NCI-H1105 (cell line): ENCODE results near the gene NTSR1.

ENCODE experiments used
- DNase-seq: peaks from one replicate; lab custom pipeline; 2025; lab: John Stamatoyannopoulos, UW

NTSR1 gene

DNA sequence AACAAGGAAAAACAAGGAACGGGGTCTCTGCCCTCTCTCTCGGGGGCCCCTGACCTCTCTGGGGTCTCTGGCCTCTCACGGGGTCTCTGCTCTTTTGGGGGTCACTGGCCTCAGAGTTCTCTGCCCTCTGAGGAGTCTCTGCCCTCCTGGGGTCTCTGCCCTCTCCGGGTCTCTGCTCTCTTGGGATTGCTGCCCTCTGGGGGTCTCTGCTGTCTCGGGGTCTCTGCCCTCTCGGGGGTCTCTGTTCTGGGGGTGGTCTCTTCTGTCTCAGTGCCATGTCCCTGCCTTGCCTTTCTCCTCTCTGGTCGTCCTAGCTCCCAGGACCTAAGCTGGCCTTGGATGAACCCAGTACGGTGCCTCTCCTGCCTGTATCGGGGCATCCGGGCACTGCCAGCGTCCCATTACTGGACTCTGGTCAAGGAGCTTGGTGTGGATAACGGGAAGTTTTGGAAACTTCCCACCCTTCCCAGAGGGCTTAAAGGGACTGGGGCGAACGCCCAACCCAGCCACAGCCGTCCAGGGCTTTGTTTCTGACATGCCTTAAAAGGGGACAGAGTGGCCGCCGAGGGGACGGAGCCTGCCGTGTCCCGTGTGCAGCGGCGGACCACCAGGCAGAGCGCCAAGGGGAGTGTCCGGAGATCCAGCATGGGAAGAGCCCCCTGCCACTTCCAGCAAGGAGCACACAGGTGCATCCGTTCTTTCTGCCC lies 62.9 kb downstream of the NTSR1 start:
- DNase-seq = no peak

DNA sequence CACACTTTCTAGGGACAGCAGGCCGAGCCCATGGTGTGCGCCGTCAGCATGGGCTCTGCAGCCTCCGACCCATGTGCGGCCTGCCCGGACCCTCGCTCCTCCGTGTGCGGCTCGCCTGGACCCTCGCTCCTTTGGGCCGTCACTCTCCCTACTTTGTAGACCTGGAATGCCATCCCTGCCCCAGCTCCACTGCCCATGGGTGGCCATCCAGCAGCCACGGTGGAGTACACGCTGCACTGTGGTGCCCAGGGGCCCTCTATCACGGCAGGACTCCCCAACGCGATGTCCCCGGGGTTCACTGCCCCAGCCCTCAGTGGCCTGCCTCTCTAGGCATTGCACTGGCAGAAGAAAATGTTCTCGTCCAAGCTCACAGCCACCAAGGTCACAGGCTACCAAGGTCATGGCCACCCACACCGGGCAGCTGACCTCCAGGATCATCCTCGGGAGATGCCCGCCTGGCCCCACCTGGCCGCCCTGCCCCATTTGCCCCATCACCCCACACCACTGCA lies 63.5 kb downstream of the NTSR1 start:
- no peak for DNase-seq

DNA sequence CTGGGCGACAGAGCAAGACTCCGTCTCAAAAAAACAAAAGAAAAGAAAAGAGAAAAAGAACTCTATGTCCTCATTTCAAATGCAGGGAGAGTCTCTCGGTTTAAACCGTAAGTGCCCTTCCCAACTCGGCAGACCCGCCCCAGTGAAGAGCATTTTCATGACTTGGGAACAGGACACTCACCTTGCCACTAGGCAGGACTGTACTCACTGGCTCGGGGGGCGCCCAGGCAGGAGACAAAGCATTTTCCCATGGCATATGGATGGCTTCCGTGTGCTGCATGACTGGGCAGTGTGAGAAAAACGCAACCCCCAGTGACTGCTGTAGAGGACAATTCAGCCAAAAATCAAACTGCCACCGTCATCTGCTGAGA lies 64.0 kb downstream of the NTSR1 start:
- DNase-seq = no peak

DNA sequence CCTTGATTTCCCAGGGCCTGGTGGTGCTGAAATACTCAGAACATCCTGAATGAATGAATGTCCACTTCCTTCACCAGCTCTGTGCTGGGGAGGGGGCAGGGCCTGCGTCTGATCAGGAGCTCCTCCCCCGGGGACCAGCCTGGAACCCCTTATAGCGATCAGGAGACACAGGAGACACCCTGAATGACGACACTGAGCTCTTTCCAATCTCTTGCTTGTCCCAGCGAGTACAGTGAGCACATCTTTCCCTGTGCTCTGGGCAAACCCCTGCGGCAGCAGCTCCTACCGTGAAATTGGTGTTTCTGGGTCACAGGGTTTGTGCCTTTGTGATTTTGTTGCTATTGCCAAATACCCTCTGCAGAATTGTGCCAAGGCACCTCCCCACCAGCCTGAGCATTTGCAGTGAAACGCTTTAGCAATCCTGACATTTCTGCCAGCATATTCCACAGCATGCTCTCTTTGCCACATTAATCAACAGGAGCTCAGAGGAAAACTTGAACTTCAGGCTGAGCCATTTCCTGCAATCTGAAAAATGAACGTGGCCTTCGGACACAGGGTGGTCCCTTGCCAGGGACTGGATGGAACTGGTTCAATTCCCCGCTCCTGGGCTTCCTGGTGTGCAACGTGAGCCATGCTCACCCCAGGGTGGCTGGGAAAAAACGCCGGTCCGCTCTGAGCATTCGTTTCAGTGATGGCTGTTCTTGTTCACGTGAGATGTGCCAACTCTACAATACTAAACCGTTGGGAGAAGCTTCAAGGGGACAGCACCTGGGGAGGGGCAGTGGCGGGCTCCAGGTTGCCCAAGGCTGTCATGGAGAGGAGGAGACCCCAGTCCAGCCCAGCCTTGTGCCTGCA lies 64.6 kb downstream of the NTSR1 start:
- no peak for DNase-seq

DNA sequence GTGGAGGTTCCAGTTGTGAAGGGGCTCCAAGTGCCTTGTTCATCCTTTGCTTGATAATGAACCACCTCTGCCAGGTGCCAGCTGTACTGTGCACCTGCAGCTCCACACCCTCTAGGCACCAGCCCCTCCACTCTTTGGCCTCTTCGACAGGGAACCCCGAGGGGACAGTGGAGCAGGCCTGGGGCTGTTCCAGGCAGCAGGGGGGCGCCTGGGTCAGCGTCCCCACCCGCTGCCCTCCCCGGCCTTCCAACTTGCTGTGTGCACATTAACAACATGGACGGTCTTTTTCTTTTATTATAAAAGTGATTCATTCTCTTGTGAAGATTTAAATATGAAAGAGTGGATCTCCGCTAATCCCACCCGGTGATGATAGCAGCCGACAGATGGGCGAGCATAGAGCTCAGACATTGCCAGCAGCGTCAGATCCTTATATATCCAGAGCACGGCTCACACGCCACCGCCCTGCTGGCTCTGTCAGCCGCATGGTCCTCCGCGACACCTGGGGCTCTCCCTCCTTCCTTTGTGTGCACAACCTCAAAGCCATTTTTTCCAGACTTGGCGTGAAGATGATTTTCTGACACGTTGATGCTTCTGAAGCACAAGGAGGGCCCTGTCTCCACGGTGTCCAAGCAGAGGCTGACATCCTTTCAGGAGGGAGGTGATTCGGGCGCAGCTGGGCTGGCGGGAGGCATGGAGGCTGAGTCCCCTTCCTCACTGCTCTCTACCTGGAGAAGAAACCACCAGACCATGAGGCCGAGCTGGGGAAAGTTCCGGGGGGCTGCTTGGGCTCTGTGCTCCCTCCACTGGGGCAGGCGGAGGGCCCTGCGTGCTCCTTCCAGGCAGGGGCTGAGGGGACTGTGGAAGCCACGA lies 65.4 kb downstream of the NTSR1 start:
- no peak for DNase-seq

DNA sequence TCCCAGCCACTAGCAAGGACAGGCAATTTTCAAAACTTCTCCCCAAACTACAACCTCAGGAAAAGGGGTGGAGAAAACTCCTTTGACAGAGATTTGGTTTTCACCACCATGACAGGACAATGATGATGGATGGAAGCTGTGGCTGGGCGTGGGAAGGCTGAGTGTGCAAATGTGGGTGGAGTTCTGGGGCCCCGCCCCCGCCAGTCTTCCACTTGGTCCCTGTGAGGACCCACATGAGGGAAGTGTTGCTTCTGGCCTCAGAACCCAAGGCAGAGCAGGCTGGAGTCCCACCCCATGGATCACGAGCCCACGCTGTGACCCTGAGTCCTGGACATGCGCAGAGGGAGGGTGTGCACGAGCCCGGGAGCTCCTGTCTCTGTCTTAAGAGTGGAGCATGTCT lies 66.1 kb downstream of the NTSR1 start:
- no peak for DNase-seq

DNA sequence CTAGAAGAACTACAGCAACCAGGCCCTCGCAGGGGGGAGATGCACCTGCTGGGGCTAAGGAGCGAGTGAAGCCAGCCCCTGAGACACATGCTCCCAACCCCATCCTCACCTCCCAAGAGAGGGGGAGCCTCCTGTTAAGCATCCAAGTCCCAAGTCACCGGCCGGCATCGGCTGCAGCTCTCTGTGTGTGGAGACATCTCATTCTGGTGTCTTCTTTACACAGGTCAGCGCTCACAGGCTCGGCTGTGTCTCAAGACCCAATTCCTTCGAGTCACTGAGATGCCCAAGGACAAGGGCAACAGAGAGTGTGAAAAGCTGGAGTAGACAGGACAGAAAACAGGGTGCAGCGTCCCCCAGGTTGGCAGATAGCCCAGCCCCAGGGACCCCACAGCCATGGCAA lies 66.6 kb downstream of the NTSR1 start:
- no peak for DNase-seq

DNA sequence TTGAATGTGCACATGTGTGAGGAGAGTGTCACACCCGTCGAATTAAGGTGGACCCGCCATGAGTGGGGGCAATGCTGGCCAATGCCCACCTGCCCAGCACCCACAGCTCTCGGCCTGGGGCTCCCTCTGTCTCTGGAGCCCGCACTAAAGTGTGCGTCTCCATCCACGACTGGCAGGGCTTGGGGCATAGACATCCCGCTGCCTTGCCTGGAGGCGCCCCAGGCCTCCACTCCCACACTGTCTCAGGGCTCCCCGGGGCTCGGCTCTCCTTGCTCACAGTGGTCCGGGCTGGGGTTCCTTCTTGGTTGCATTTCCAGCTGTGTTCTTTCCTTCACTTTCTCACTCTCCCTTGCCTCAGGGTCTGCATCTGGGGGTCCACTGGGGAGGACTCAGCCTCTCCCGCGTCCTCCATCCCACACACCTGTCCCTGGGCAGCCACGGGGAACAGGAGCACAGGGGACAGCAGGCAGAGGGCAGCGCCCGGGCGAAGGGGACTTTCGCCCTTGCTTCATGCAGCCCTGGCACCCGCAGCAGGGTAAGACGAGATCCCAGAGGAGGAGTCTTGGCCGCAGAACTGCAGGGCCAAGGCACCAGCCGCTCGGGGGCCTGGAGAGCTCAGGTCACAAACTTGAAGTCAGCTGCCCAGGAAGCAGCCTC lies 67.5 kb downstream of the NTSR1 start:
- no peak for DNase-seq

DNA sequence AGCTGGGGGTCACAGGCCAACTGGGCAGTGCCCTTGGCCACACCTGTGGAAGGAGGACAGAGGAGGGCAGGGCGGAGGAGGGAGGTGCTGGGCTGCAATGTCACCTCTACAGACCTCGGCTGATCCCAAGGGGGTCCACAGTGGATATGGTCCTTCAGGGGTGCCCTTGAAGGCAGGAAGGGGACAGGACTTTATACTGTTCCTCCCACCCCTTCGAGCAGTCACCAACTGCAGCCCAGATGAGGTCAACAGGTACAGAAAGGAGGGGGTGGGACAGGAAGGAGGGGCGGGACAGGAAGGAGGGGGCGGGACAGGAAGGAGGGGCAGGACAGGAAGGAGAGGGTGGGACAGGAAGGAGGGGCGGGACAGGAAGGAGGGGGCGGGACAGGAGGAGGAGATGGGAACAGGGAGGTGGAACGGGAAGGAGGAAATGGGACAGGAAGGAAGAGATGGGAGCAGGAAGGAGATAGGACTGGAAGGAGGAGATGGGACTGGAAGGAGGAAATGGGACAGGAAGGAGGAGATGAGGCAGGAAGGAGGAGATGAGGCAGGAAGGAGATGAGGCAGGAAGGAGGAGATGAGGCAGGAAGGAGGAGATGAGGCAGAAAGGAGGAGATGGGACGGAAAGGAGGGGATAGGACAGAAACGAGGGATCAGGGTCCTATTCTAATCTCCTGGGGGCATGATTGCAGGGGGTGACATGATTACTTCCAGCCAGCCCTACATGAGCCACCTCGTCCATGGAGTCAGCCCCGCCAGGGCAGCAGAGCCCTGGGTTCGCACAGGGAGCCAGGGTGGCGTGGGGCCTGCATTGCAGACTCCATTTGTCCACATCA lies 68.3 kb downstream of the NTSR1 start:
- DNase-seq = no peak

DNA sequence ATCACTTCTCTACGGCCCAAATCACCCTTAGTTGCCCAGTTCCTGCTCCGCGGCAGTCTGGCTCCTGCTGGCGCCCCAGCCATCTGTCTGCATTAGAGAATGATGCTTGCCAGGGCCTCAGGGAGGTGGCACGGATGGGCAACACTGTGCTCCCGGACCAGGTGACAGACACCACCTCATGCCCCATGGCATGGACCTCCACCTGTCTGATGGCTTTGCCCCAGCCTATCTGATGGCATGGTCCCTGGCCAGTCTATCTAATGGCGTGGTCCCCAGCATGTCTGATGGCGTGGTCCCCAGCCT lies 68.8 kb downstream of the NTSR1 start:
- no peak for DNase-seq

DNA sequence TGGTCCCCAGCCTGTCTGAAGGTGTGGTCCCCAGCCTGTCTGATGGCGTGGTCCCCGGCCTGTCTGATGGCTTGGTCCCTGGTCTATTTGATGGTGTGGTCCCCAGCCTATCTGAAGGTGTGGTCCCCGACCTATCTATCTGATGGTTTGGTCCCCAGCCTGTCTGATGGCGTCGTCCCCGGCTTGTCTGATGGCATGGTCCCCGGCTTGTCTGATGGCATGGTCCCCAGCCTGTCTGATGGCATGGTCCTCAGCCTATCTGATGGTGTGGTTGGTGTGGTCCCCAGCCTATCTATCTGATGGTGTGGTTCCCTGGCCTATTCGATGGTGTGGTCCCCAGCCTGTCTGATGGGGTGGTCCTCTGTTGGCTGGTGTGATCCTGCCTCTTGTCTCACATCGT lies 69.4 kb downstream of the NTSR1 start:
- no peak for DNase-seq

DNA sequence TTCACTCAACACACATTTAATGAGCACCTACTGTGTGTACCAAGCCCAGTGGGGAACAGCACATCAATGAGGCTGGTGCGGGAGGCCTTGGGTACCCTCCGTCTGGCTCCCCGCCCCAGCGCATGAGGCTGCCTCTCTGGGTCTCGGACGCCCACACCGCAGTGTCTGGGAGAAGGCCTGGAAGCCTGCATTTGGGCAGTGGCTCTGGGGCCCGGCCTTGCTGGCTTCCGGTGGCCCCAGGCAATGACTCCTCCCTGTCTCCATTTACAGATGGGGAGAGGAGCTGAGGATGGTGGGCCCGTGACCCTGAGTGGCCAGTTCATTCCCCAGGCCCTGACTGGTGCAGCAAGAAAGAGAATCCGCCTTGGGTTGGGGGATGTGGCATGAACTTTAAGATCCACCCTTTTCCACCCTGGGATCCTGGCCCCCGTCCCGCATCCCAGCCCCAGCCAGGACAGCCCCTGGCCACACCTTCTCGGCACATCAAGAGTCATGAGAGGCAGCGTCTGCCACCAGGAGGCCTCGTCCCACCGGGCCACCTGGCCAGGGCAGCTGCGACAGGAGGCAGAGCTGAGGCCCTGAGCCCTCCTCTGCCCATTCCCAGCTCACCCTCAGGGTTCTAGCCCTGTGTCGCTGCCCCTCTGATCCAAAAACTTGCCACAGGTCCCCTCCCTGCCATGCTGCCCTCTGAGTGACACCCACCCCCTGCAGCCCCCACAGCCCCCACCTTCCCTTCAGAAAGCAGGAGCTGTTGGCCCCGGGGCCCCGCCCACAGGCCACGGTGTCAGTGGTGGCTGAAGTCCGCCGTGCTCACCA lies 70.2 kb downstream of the NTSR1 start:
- DNase-seq = no peak

DNA sequence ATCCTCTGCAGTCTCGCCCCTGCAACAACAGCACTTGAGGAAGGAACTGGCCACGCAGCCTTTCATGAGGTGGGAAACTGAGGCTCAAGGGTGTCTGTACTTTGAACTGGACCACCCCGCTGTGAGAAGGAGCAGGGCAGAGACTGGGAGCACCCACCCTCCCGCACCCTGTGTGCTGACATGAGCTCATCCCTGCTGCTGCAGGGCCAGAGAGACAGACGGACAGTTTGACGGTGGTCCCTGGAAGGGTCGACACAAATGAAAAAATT lies 70.7 kb downstream of the NTSR1 start:
- DNase-seq = no peak

DNA sequence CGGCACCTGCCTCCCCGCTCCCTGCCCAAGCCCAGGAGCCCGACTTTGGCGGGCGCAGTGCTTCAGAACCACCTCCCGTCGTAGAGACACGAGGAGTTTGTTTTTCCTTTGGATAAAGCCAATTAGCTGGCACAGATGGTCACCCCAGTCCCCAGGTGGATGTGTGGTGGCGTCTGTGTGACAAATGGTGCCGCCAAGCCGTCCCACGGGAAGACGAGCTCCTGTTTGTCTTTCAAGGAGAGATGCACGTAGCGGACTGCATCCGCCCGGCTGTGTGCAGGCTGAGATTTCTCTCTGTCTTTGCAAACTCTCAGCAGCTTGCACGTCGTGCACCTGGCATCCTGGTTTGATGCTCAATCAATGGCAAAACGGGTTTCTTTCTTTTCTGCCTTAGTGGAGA lies 71.6 kb downstream of the NTSR1 start:
- no peak for DNase-seq

DNA sequence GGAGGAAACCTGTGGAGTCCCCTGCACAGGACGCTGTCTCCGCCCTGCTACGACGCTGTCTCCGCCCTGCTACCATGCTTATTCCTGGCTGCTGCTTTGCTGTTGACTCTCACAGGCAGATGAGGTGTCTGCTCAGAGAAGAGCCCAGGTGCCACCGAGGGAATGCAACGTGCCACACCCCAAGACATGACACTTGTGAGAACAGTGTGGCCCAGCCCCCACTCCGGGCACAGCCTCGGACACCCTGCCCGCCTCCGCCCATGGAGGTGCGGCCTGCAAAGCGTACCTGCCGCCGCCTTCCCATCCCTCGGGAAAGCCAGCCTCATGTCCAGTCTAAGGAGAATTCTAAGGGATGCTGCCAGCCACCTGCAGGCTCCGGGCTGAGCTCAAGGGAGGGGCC lies 72.1 kb downstream of the NTSR1 start:
- no peak for DNase-seq

DNA sequence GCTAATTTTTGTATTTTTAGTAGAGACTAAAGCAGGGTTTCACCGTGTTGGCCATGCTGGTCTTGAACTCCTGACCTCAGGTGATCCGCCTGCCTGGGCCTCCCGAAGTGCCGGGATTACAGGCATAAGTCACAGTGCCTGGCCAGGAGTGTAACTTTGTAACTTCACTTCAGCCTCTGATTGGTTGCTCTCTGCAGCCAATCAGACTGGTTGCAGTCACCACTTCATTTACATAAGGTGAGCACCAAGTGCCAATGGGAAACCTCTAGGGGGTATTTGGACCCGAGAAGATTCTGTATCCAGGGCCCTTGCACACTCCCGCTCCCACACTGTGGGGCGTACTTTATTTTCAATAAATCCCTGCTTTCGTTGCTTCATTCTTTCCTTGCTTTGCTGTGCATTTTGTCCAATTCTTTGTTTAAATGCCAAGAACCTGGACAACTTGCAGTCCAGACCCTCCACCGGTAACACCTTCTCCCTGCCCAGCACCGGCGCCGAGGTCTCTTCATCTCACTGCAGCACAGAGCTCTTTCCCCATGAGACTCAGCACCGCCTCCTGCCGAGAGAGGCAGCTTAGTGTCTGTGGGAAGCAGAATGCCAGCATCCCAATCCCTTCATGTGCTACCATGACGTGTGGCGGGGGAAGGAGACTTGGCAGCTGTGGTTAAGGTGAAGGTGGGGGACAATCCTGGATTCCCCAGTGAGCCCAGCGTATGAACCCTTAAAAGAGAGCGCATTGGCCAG lies 73.7 kb downstream of the NTSR1 start:
- DNase-seq = no peak

DNA sequence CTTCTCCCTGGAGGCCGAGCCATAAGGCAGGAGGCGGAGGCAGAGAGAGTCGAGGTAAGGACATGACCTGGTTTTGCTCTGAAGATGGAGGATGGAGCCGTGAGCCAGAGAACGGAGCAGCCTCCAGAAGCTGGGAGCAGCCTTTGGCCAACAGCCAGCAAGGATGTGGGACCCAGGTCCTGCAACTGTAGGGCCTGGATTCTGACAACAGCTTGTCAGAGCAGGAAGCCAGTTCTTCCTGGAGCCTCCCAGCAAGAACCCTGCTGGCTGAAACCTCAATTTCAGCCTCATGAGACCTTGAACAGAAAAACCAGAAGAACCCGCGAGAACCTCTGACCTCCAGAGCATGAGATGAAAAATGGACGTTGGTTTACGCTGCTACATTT lies 74.2 kb downstream of the NTSR1 start:
- no peak for DNase-seq

DNA sequence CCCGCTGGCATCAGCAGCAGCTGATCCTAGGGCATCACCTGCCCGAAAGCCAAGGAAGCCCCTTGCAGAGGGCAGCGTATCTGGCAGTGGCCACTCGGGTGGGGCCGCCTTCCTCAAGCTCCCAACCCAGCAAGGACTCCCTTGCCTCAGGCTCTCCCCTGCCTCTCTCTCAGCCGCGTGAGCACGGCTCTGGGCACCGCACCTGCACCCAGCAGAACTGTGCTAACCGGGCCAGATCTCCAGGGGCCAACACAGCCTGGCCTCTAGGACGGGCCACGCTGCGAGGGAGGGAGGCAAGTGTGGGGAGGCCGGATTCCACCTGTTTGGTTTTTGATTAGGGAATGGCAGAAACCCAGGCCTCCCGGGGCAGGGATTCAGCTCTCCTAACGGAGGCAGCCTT lies 75.9 kb downstream of the NTSR1 start:
- no peak for DNase-seq

DNA sequence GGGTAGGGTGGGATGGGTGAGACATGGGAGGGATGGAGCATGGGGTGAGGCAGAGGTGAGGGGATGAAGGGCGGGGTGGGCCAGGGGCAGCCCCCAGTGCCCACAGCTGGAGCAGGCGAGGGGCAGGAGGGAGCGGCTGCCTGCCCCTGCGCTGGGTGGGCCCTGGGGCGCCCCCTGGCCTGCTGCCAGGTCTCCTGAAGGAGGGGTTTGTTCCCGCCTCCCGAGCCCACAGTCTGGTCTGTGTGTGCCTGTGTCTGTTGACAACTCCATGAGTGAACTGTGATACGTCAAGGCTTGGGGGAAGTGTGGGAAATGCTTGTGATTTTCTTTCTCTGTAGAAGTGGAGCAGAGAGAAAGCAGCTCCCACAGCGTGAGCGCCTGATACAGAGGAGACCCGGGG lies 76.8 kb downstream of the NTSR1 start:
- no peak for DNase-seq

DNA sequence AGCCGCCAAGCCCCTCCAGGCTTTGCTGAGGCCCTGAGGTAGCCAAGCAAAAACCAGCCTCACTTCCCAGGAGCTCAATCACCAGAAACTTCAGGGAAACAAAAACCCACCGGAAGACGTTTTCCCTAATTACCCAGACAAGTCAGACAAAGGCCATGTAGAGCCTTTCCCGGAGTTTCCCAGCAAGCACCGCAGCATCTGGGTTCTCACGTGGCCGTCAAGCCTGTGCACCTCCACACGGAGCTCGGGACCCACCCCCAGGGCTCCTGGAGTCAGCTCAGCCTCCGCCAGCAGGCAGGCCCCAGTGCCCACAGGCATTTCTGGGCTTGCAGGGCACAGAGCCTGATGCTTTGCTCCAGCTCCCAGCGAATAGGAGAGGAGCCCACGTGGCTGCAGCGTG lies 77.5 kb downstream of the NTSR1 start:
- no peak for DNase-seq
